ENCODE results near the gene LRRC75A.
"Not testable (repeated sequence)": the region's sequence is repeated elsewhere in the genome, so short reads cannot be mapped to it uniquely, and the experiment has no call there.

The LRRC75A gene, protein sequence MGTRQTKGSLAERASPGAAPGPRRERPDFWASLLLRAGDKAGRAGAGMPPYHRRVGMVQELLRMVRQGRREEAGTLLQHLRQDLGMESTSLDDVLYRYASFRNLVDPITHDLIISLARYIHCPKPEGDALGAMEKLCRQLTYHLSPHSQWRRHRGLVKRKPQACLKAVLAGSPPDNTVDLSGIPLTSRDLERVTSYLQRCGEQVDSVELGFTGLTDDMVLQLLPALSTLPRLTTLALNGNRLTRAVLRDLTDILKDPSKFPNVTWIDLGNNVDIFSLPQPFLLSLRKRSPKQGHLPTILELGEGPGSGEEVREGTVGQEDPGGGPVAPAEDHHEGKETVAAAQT

DNA sequence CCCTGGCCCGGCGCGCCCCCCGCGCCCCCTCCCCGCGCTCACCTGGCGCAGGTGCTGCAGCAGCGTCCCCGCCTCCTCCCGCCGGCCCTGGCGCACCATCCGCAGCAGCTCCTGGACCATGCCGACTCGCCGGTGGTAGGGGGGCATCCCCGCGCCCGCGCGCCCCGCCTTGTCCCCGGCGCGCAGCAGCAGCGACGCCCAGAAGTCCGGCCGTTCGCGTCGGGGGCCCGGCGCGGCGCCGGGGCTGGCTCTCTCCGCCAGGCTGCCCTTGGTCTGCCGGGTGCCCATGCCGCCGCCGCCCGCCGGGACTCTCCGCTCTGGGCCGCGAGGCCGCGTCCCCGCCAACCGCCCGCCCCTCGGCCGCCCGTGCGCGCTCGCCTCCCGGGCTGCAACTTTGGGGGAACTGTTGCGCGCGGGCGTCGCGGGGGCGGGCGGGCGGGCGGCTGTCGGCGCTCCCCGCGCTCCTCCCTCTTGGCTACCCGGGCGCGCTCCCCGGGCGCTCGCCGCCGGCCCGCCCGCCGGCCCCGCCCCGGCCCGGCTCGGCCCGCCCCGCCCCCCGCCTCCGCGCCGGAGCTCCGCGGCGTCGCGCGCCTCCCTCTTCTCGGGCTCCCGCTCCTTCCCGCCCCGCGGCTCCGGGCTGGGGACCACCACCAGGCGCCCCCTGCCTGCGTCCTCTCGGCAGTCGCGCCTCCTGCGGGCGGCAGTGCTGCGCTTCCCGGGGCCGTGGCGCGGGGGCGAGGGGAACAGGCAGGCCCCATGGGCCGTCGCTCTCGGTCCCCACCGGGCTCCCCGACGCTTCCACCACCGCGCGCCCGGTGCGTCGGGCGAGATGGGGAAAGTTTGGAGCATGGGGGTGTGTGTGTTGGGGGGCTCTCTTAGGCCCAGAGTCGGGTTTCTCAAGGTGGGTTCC is at the start of gene LRRC75A:
Gene LRRC75A, minus strand, starts transcription at position 491 of the 910 bp plus-strand sequence. Its CDS starts 203 bp downstream, at position 288.
- peak; percentile 90 for DNase-seq (ENCODE audit: low spot score)

DNA sequence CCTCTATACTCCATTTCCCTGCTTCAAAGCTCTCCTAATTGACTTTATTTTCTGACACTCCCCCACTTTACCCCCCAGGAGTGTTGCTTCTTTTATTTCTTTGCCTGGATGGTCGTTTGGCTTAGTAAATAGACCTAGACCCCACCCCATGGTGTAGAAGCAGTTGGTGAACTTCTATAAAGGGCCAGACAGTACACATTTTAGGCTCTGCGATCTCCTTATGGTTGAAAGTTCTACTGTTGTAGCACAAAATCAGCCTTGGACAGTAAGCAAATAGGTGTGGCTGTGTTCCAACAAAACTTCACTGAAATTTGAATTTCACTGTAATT is 45.1 kb upstream of the LRRC75A start:
- no peak for DNase-seq (ENCODE audit: low spot score)

DNA sequence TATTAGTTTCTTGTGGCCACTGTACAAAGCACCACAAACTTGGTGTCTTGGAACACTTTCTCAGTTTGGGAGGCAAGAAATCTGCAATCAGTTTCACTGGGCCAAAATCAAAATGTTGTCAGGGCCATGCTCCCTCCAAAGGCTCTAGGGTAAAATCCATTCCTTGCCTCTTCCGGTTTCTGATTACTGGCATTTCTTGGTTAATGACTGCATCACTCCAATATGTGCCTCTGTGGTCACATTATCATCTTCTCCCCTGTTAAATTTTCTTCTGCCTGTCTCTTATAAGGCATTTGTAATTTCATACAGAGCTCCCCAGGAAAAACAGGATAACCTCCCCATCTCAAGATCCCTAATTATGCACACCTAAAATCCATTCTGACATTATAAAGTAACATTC is 42.2 kb upstream of the LRRC75A start:
- no peak for DNase-seq (ENCODE audit: low spot score)

DNA sequence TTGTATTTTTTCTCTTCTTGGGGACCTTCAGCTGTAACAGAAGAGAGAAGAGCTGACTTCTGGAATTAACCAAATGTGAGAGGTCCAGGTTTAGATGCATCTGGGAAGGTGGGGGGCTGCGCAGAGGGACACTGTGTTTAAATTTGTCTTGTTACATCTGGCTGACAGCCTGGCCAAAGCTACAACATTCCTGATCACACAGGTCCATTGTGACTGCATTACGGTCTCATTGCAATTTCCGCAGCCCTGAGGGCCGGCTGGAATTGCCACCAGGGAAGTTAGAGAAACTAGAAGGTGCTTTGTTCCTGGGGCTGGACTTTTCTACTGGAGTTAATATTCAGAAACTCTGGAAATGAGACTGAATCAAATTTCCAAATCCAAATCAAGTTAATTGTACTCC is 37.9 kb upstream of the LRRC75A start:
- DNase-seq (ENCODE audit: low spot score), result no peak

DNA sequence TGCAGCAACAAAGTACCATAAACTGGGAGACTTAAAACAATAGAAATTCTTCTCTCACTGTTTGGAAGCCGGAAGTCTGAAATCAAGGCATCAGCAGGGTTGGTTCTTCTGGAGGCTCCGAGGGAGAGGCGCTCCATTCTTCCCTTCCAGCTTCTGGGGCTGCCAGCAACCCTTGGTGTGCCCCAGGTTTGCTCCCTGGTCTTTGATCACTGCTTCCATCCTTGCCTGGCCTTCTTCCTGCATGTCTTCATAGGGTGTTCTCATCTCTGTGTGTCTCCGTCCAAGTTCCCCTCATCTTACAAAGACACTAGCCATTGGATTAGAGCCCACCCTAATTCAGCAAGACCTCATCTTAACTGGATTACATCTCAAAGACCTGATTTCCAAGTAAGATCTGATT is 35.3 kb upstream of the LRRC75A start:
- no peak for DNase-seq (ENCODE audit: low spot score)

DNA sequence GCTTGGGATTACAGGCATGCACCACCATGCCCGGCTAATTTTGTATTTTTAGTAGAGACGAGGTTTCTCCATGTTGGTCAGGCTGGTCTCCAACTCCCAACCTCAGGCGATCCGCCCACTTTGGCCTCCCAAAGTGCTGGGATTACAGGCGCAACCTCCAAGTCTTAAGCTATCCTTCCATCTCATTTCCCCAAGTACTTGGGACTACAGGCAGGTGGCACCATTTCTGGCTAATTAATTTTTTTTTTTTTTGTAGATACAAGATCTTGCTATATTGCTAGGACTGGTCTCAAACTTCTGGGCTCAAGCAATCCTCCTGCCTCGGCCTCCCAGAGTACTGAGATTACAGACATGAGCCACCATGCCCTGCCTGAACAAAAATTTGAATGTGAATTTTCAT is 33.6 kb upstream of the LRRC75A start:
- DNase-seq (ENCODE audit: low spot score), result not testable (repeated sequence)

DNA sequence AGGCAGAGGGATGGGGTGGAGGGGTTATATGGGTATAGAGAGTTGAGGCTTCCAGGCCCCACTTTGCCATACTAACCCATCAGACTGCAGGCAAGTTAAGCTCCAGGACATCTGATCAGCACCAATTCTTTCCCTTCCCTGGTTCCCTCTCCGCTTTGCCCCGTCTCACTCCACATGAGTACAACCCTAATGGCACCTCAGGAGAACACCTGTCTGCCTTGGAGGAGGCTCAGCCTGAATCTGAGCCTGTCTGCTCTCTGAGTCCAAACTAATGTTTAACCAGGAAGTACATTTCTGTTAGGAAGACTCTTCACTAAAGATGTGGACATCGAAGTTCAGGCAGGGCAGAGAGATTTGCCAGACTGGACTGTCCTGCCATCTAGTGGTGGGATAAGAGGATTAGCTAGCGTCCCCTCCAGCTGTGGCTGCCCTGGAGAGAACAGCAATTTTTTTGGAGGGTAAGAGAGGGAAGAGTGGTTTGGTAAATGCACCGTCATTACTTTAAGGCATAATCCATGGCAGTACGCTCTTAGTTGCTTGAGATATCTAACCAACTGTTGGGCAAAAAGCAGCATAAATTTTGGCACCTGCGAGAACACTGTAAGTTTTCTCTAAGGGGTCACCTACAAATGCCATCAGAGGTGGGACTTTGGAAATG is 29.2 kb upstream of the LRRC75A start:
- DNase-seq (ENCODE audit: low spot score), result peak; percentile 84

DNA sequence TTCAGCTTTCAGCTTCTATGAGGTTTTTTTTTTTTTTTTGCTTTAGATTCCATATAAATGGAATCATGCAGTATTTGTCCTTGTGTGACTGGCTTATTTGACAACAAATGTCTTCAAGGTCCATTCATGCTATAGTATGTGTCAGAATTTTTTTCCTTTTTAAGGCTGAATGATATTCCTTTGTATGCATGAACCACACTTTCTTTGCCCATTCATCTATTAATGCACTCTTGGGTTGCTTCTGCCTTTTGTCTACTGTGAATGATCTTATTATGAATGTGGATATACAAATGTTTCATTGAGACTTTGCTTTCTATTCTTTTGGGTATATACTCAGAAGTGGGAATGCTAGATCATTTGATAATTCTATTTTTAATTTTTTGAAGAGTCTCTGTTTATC is 27.0 kb upstream of the LRRC75A start:
- DNase-seq (ENCODE audit: low spot score), result no peak

DNA sequence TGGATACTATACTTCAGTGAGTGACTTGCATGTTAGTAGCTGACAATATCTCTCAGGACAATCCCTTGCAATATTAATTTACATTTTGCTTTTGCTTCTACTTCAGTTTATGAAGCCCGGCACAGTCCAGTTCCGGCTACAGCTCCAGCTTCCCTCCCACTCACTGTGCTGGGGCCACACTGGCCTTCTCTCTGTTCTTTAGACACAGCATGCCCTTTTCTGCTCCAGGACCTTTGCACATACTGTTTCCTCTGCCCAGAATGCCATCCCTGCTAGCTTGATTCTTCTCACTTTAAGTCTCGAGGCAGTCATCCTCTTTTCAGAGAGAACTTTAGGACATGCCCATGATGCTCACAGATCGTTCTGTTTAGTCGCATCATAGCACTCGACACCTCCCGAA is 25.5 kb upstream of the LRRC75A start:
- DNase-seq (ENCODE audit: low spot score), result no peak

DNA sequence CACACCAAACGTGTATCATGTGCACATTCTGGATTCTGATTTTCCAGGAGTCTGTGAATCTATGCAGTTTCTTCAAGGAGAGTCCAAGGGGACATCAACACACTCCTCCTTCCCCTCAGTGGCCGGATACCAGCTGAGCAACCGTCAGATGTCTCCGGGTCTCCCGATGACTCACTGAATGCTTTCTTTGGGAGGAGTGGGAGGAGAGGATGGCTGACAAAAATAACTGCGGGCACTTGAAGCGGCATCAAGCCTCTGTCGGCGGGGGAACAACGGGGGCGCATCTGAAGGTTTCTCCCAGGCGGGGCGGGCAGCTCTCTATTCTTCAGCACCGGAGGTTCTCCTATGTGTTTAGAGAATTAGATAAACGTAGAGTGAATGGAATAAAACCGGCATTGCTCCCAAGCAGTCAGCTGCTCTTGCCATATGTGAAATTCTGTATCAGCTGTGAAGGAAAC is 24.6 kb upstream of the LRRC75A start:
- peak; percentile 63 for DNase-seq (ENCODE audit: low spot score)

DNA sequence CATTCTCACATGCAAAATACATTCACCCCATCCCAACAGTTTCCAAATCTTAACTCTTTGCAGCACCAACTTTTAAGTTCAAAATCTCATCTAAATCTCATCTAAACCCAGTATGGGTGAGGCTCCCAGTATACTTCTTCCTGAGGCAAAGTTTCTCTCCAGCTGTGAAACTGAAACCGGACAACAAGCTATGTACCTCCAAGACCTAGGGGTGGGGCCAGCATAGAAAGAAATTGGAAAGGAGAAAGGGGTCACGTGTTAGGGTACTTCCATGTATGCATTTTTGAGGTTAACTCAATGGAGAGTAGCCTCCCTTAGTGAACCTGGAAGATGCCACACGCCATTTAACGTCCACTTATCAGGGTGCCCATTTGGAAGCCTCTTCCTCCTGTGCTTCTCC is 23.9 kb upstream of the LRRC75A start:
- no peak for DNase-seq (ENCODE audit: low spot score)

DNA sequence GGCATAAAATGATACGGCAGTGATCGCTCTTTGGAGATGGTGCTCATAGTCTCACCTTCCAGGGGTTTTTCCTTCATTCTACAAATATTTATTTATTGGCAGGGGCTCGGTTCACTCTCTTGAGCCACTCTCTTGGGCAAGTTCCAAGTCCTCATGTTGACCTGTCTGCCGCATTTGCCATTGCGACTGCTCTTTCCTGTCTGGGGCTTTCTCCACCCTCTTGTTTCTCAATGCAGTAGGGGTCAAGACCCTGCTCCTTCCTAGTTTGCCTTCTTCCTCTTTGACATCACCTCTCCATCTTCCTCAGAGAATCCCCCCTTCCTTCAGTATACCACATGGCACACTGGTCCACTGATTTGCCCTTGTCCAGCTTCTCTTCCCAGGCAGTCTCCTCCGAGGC is 21.9 kb upstream of the LRRC75A start:
- DNase-seq (ENCODE audit: low spot score), result no peak

DNA sequence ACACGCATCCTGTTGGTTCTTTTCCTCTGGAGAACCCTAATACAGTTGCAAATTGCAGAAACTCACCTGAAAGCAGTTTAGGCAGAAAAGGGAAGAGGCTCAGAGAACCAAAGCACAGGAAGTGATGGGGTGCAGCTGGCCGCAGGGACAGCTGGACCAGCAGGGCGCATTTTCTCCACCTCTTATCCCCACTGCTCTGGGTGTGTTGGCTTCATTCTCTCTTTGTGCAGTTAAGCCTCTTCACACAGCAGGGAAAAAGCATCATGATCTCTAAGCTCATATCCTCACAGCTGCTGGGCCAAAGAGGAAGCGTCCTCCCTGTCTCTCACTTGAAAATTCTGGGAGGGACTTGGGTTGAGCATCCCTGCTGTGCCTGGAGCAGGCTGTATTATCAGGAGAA is 20.0 kb upstream of the LRRC75A start:
- peak; percentile 62 for DNase-seq (ENCODE audit: low spot score)

DNA sequence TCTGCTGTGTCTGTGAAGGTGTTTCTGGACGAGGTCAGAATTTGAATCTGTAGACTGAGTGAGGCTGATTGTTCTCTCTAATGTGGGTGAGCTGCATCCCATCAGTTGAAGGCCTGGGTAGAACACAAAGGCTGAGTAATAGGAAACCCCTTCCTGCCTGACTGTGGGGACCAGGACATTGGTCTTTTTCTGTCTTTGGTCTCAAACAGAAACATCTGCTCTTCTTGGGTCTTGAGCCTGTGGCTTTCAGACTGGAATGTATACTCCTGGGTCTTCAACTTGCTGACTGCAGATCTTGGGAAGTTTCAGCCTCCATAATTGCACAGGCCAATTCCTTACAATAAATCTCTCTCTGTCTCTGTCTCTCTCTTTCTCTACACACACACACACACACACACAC is 19.6 kb upstream of the LRRC75A start:
- no peak for DNase-seq (ENCODE audit: low spot score)

DNA sequence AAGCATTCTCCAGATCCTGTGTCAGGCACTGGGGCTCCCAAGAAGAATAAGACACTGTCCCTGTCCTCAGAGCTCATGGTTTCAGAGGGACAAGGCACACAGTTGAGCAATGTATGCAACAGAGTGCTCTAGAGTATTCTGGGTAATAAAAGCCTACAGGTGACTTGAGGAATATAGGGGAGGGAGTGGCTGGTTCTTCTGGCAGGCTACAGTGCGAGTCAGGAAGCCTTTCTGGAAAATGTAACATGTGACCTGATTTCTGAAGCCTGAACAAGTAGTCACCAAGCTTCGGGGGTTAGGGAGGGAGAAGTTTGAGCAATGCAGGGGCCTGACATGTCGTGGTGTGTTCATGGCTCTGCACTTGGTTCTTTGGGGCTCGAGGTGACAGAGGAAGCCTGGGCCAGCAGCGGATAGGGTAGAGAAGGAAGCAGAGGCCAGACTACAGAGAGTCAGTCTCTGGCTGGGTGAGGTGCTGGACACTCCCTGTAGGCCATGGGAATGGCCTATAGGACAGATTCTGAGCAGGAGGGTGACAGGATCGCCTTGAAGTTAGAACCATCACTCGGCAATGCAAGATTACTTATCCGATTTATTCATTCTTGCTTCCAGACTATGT is 16.0 kb upstream of the LRRC75A start:
- no peak for DNase-seq (ENCODE audit: low spot score)

DNA sequence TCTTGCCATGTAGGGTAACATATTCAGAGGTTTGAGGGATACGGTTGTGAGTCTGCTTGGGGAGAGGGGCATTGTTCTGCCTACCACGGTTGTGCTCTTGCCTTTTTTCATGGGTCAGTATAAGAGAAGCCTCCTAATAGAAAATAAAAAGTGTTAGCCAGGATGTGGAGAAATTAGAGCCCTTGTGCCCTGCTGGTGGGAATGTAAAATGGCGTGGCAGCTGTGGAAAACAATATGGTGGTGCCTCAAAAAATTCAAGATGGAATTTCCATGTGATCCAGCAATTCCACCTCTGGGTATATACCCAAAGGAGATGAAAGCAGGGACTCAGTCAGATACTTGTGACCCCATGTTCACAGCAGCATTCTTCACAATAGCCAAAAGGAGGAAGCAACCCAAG is 14.2 kb upstream of the LRRC75A start:
- no peak for DNase-seq (ENCODE audit: low spot score)

DNA sequence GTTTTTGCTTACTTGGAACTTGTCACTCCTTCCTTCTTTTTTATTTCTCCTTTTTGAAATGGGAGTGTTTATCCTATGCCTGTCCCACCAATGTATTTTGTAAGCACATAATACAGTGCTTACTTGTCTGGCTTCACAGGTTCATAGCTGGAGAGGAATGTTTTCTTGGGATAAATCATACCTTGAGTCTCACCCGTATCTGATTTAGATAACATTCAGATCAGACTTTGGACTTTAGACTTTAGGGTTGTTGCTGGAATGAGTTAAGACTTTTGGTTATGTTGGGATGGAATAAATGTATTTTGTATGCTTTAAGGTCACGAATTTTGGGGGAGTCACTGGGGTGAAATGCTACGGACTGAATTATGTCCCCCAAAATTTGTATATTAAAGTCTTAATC is 13.0 kb upstream of the LRRC75A start:
- DNase-seq (ENCODE audit: low spot score), result no peak

DNA sequence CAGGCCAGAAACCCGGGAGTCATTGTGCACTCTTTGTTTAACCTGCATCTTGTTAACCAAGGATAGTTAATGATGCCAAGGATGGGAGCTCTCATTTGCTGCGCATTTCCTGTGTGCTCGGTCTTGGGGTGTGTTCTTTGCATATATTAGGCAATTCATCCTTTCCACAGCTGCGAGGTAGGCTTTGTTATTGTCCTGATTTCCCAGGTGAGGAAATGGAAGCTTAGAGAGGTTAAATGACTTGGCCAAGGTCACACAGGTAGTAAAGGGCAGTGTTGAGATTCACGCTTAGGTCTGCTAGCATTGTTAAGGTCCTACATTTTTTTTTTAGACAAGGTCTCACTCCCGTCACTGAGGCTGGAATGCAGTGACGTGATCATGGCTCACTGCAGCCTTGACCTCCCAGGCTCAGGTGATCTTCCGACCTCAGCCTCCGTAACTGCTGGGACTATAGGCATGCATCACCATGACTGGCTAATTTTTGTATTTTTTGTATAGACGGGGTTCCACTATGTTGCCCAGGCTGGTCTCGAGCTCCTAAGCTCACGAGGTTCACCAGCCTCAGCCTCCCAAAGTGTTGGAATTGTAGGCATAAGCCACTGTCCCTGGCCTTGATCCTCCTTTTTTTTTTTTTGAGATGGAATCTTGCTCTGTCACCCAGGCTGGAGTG is 5.0 kb upstream of the LRRC75A start:
- DNase-seq (ENCODE audit: low spot score), result no peak

DNA sequence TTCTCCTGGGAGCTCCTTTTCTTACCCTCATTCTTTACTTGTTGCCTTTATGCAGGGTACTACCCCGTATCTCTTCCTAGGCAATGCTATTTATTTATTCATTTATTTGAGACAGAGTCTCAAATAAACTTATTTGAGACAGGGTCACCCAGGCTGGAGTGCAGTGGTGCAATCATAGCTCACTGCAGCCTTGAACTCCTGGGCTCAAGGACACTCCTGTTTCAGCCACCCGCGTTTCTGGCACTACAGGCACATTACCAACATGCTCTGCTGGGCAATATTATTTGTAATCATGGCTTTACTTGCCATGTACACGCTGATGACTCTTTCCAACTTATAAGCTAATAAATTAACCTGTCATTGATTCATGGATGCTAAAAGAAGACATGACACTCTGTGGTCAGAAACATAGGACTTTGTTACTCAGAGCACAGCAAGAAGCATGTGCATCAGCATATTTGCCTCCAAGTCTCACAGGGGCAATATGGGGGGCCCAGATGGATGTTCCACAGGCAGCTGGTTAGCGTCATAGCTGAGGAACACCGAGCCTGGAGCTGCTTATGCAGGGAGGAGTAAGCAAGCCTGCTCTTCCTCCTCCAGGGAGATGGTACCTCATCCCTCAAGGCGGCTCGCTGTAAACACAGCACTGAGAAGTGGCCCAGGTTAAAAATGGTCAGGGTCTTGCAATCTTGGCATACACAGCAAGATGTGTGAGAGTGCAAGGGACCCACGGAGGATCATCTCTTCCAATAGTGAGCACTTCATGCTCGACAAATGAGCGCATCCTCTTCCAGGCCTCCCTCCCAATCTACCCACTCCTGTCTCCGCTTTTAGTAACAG is 4.2 kb upstream of the LRRC75A start:
- DNase-seq (ENCODE audit: low spot score), result no peak

DNA sequence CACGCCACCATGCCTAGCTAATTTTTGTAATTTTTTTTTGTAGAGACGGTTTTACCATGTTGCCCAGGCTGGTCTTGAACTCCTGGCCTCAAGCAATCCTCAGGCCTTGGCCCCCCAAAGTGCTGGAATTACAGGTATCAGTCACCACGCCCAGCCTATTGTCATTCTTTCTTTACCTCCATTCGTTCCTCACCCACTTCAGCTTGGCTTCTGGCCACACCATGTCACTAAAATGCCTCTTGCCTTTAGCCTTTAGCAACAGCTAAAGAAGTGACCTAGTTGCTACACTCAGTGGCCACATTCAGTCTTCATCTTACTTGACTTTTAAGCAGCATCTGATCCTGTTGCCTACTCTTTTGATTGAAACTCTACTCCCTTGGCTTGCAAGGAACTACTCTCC is 3.6 kb upstream of the LRRC75A start:
- no peak for DNase-seq (ENCODE audit: low spot score)

DNA sequence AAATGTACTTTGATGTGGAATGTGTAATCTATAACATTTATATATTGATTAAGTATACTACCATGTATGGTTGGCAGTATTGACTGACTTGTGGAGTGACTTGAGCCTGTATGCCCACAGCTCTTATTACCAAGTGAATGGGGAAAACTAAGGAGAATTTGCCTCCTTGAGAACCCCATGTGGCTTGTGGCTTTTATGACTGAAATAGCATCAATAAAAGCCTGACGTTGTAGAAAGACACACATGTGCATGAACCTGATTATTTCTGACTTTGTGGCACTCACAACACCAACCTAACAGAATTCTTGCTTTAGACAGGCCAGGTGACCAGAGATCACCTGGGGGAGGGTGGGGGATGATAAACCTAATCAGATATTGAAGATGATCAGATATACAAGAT is 2.1 kb upstream of the LRRC75A start:
- DNase-seq (ENCODE audit: low spot score), result no peak
